Liver (tissue), 9 donors: ENCODE data around the gene GCNA. TPM values are rescaled to one million over a fixed set of nuclear protein-coding genes. Genes with fewer than 3 reads are reported as not detected.
A peak's percentile ranks its signal among the peaks of the same experiment; 100 is the strongest.

ENCODE experiments used
- DNase-seq: peaks from one replicate; pipeline ENCODE4 v3.0.0-alpha.2; 2017; ENCODE audit warnings: low spot score
- H3K27ac ChIP-seq, 2 donors: one replicate each; pipeline ENCODE4 v1.7.0; 2013; ENCODE audit warnings: inconsistent platforms in 2 of 2, low read length in 2 of 2, control low read depth in 1 of 2, low read depth in 1 of 2, mild to moderate bottlenecking in 1 of 2
- H3K27me3 ChIP-seq, 4 donors: one replicate each; pipeline versions ENCODE4 v1.6.1 to v1.7.0; 2013; ENCODE audit warnings: low read length in 3 of 4, inconsistent platforms in 1 of 4, mild to moderate bottlenecking in 1 of 4, moderate library complexity in 1 of 4; ENCODE audit not compliant: control insufficient read depth in 4 of 4, insufficient read depth in 4 of 4
- H3K36me3 ChIP-seq, 4 donors: one replicate each; pipeline versions ENCODE4 v1.6.1 to v1.7.0; 2013; ENCODE audit warnings: low read length in 3 of 4, mild to moderate bottlenecking in 3 of 4, low read depth in 1 of 4, moderate library complexity in 1 of 4; ENCODE audit not compliant: control insufficient read depth in 4 of 4, insufficient read depth in 3 of 4
- H3K4me1 ChIP-seq, 4 donors: one replicate each; pipeline versions ENCODE4 v1.6.1 to v1.7.0; 2013; ENCODE audit warnings: low read length in 3 of 4, mild to moderate bottlenecking in 3 of 4, moderate library complexity in 1 of 4; ENCODE audit not compliant: control insufficient read depth in 4 of 4, insufficient read depth in 4 of 4
- H3K4me3 ChIP-seq, 3 donors: one replicate each; pipeline versions ENCODE4 v1.6.1 to v1.7.0; 2013; ENCODE audit warnings: low read length in 3 of 3, control low read depth in 1 of 3, low read depth in 1 of 3, mild to moderate bottlenecking in 1 of 3
- H3K9ac ChIP-seq, 2 donors: one replicate each; pipeline ENCODE4 v1.7.0; 2013; ENCODE audit warnings: low read length in 2 of 2, mild to moderate bottlenecking in 2 of 2, moderate library complexity in 2 of 2, control low read depth in 1 of 2, low read depth in 1 of 2
- H3K9me3 ChIP-seq, 4 donors: one replicate each; pipeline versions ENCODE4 v1.6.1 to v1.7.0; 2013; ENCODE audit warnings: low read length in 3 of 4; ENCODE audit not compliant: control insufficient read depth in 4 of 4
- FOXA1 ChIP-seq: IDR thresholded peaks from 2 replicates; pipeline ENCODE4 v1.6.1; 2016; ENCODE audit warnings: antibody characterized with exemption
- FOXA2 ChIP-seq: IDR thresholded peaks from 2 replicates; pipeline ENCODE4 v1.6.1; 2016; ENCODE audit warnings: antibody characterized with exemption
- GABPA ChIP-seq, 2 donors: IDR thresholded peaks in 1 of 2; conservative IDR thresholded peaks in 1 of 2; 2 replicates each; pipeline ENCODE4 v1.6.1; 2016; ENCODE audit warnings: antibody characterized with exemption in 2 of 2, mild to moderate bottlenecking in 1 of 2, moderate library complexity in 1 of 2
- HNF4A ChIP-seq, 2 donors: conservative IDR thresholded peaks; 2 replicates each; pipeline ENCODE4 v1.6.1; 2016; ENCODE audit warnings: antibody characterized with exemption in 2 of 2, mild to moderate bottlenecking in 2 of 2
- HNF4G ChIP-seq: IDR thresholded peaks from 2 replicates; pipeline ENCODE4 v1.6.1; 2016; ENCODE audit warnings: antibody characterized with exemption
- JUND ChIP-seq, 2 donors: IDR thresholded peaks; 2 replicates each; pipeline ENCODE4 v1.6.1; 2016; ENCODE audit warnings: antibody characterized with exemption in 2 of 2
- NR2F2 ChIP-seq: IDR thresholded peaks from 2 replicates; pipeline ENCODE4 v1.6.1; 2016; ENCODE audit warnings: antibody characterized with exemption
- RAD21 ChIP-seq, 2 donors: IDR thresholded peaks; 2 replicates each; pipeline ENCODE4 v1.6.1; 2016; ENCODE audit warnings: antibody characterized with exemption in 2 of 2, mild to moderate bottlenecking in 2 of 2
- RXRA ChIP-seq, 2 donors: IDR thresholded peaks; 2 replicates each; pipeline ENCODE4 v1.6.1; 2017 to 2018; ENCODE audit warnings: antibody characterized with exemption in 2 of 2, mild to moderate bottlenecking in 1 of 2
- SP1 ChIP-seq: IDR thresholded peaks from 2 replicates; pipeline ENCODE4 v1.6.1; 2018; ENCODE audit warnings: antibody characterized with exemption, mild to moderate bottlenecking
- YY1 ChIP-seq: IDR thresholded peaks from 2 replicates; pipeline ENCODE4 v1.6.1; 2016; ENCODE audit warnings: antibody characterized with exemption, mild to moderate bottlenecking
- WGBS: extraction: QIAGEN DNeasy Blood & Tissue Kit; methylation state at CpG from one replicate; pipeline ENCODE4 v1.1.7; 2013; 5-methylcytosine and 5-hydroxymethylcytosine counted together
- polyA plus RNA-seq, 2 donors: library from polyadenylated mRNA; stranded (reverse) in 1 of 2; unstranded in 1 of 2; fragments of 200-250 nt in 1 of 2; fragments of >200 nt in 1 of 2; fragmentation: Nextera tagmentation in 1 of 2; extraction: Ambion mirVana in 1 of 2; gene quantifications; one replicate each; pipeline versions ENCODE4 v1.2.1 to v1.2.3, GENCODE V29; 2013 to 2015
- total RNA-seq, 2 donors: library from RNA; depleted of rRNA; stranded (reverse); fragments of >200 nt; gene quantifications; one replicate each; pipeline ENCODE4 v1.2.3, GENCODE V29; 2014
- TF ChIP-seq, protein P1 (sequence below): IDR thresholded peaks from 2 replicates; pipeline ENCODE4 v1.6.1; 2016; ENCODE audit warnings: antibody characterized with exemption, mild to moderate bottlenecking
- TF ChIP-seq, protein P2 (sequence below): IDR thresholded peaks from 2 replicates; pipeline ENCODE4 v1.6.1; 2016; ENCODE audit warnings: antibody characterized with exemption
- TF ChIP-seq, protein P3 (sequence below): fragments of 150-350 bp; IDR thresholded peaks from 2 replicates; pipeline ENCODE4 v1.5.1; 2017; ENCODE audit warnings: improper control_type of control experiment, low read depth, low read length; ENCODE audit not compliant: missing input control
- TF ChIP-seq, protein P4 (sequence below): IDR thresholded peaks from 2 replicates; pipeline ENCODE4 v1.6.1; 2016; ENCODE audit warnings: antibody characterized with exemption
- donor health status: healthy.
- donor health status: healthy.
- donor health status: healthy.
- donor health status: healthy.
- donor health status: healthy.

The GCNA gene
- total and polyA plus RNA-seq, 4 donors: 0.18 to 3.7 (median 0.73) TPM

DNA sequence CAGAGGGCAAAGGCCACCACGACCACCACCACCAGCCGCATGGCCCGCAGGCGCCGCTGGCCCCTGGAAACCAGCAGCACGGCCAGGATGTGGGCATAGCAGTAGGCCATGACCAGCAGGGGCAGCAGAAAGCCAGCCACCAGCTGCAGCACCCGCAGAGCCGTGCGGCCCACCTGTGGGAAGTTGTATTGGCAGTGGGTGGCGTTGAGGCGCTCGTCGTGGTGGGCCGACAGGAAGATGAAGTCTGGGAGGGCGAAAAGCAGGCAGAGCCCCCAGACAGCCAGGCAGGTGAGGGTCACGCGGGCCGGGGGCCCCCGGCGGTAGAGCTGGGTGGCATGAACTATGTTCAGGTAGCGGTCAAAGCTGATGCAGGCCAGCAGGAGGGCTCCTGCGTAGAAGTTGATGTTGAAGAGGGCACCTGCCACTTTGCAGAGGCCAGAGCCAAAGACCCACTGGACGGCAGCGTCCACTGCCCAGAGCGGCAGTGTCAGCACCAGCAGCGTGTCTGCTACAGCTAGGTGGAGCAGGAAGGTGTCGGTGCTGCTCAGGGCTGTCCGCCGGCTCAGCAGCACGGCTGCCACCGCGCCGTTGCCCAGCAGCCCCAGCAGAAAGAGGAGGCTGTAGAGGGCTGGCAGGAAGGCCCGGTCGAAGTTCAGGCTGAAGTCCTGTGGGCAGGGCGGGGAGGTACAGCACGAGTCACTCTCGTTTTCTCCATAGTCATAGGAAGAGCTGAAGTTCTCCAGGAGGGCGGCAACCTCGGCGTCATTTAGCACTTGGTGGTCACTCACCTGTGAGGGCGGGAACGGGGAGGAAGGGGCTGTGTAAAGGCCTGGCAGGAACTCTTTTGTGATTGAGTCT is 38.7 kb downstream of the GCNA start:
- H3K9ac ChIP-seq: no peak overlapping the region
- no peak for DNase-seq
- 62% methylated on average over 43 of the region's 43 CpGs for WGBS
- TF ChIP-seq SP1 (peak; percentile 59), FOXA1 (no peak), HNF4G (peak; percentile 34), RXRA (IDR thresholded peaks at IDR 0.05) (peak in 1 of 2 donors; percentile 37), RAD21 (IDR thresholded peaks at IDR 0.05) (peak; percentile 36 to 45), HNF4A (conservative IDR thresholded peaks at IDR 0.05) (peak; percentile 76 to 88), NR2F2 (no peak), YY1 (peak; percentile 33)
- TF ChIP-seq, protein P1, sequence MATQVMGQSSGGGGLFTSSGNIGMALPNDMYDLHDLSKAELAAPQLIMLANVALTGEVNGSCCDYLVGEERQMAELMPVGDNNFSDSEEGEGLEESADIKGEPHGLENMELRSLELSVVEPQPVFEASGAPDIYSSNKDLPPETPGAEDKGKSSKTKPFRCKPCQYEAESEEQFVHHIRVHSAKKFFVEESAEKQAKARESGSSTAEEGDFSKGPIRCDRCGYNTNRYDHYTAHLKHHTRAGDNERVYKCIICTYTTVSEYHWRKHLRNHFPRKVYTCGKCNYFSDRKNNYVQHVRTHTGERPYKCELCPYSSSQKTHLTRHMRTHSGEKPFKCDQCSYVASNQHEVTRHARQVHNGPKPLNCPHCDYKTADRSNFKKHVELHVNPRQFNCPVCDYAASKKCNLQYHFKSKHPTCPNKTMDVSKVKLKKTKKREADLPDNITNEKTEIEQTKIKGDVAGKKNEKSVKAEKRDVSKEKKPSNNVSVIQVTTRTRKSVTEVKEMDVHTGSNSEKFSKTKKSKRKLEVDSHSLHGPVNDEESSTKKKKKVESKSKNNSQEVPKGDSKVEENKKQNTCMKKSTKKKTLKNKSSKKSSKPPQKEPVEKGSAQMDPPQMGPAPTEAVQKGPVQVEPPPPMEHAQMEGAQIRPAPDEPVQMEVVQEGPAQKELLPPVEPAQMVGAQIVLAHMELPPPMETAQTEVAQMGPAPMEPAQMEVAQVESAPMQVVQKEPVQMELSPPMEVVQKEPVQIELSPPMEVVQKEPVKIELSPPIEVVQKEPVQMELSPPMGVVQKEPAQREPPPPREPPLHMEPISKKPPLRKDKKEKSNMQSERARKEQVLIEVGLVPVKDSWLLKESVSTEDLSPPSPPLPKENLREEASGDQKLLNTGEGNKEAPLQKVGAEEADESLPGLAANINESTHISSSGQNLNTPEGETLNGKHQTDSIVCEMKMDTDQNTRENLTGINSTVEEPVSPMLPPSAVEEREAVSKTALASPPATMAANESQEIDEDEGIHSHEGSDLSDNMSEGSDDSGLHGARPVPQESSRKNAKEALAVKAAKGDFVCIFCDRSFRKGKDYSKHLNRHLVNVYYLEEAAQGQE: no peak
- TF ChIP-seq, protein P2, sequence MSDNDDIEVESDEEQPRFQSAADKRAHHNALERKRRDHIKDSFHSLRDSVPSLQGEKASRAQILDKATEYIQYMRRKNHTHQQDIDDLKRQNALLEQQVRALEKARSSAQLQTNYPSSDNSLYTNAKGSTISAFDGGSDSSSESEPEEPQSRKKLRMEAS: peak; percentile 19
- H3K27me3 ChIP-seq: no peaks in the 10 kb centered on the region
- H3K27ac ChIP-seq: no peak overlapping the region
- H3K36me3 ChIP-seq: peaks cover 0 to 17% (median 2%) of the 10 kb centered on the region in 4 donors
- no peak overlapping the region for H3K4me3 ChIP-seq
- peaks cover 0 to 3% (median 0%) of the 10 kb centered on the region in 4 donors for H3K9me3 ChIP-seq
- peaks cover 0 to 10% (median 0%) of the 10 kb centered on the region in 4 donors for H3K4me1 ChIP-seq

DNA sequence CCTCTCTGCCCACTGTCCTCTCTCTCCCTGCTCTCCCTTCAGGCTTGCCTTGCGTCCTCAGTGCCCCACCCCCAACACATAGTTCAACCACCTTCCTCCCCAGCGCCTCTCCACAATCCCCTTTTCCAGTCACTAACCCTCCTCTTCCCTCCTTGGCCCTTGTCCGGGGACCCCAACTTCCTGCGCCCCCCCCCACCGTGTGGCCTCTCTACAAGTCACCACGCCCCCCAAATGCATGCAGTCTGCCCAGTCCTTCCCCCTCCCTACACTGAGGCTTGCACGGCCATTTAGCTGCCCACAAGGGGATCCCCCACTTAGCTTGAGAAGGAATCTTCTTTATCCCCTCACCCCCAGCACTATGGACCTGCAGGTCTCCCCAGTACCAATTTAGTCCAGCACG is 39.5 kb downstream of the GCNA start:
- 75% methylated on average over 8 of the region's 8 CpGs for WGBS
- no peak for DNase-seq
- Histone ChIP-seq H3K4me1 (peaks cover 0 to 10% (median 1%) of the 10 kb centered on the region in 4 donors), H3K36me3 (peaks cover 0 to 11% (median 2%) of the 10 kb centered on the region in 4 donors), H3K9ac (no peak overlapping the region), H3K27me3 (no peaks in the 10 kb centered on the region), H3K27ac (no peak overlapping the region), H3K9me3 (peaks cover 0 to 3% (median 0%) of the 10 kb centered on the region in 4 donors), H3K4me3 (no peak overlapping the region)
- TF ChIP-seq, protein P3, sequence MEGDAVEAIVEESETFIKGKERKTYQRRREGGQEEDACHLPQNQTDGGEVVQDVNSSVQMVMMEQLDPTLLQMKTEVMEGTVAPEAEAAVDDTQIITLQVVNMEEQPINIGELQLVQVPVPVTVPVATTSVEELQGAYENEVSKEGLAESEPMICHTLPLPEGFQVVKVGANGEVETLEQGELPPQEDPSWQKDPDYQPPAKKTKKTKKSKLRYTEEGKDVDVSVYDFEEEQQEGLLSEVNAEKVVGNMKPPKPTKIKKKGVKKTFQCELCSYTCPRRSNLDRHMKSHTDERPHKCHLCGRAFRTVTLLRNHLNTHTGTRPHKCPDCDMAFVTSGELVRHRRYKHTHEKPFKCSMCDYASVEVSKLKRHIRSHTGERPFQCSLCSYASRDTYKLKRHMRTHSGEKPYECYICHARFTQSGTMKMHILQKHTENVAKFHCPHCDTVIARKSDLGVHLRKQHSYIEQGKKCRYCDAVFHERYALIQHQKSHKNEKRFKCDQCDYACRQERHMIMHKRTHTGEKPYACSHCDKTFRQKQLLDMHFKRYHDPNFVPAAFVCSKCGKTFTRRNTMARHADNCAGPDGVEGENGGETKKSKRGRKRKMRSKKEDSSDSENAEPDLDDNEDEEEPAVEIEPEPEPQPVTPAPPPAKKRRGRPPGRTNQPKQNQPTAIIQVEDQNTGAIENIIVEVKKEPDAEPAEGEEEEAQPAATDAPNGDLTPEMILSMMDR: no peak
- TF ChIP-seq SP1 (no peak), RAD21 (IDR thresholded peaks at IDR 0.05) (no peak), NR2F2 (no peak), FOXA2 (no peak), FOXA1 (no peak), GABPA (IDR thresholded peaks at IDR 0.05 in 1 of 2, conservative IDR thresholded peaks at IDR 0.05 in 1 of 2) (no peak), JUND (IDR thresholded peaks at IDR 0.05) (no peak), HNF4A (conservative IDR thresholded peaks at IDR 0.05) (no peak), HNF4G (no peak)
- TF ChIP-seq, protein P4, sequence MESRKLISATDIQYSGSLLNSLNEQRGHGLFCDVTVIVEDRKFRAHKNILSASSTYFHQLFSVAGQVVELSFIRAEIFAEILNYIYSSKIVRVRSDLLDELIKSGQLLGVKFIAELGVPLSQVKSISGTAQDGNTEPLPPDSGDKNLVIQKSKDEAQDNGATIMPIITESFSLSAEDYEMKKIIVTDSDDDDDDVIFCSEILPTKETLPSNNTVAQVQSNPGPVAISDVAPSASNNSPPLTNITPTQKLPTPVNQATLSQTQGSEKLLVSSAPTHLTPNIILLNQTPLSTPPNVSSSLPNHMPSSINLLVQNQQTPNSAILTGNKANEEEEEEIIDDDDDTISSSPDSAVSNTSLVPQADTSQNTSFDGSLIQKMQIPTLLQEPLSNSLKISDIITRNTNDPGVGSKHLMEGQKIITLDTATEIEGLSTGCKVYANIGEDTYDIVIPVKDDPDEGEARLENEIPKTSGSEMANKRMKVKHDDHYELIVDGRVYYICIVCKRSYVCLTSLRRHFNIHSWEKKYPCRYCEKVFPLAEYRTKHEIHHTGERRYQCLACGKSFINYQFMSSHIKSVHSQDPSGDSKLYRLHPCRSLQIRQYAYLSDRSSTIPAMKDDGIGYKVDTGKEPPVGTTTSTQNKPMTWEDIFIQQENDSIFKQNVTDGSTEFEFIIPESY: no peak
